Sigmoid colon (tissue), 4 donors: ENCODE measurements around the gene PCDHGB4.

Experiments used
- EP300 ChIP-seq, 4 donors: sonication (generic); formaldehyde crosslinking; IDR thresholded peaks; one replicate each; pipeline ENCODE4 v1.6.1; 2017; ENCODE audit warnings: antibody characterized with exemption in 4 of 4
- POLR2A ChIP-seq, 2 donors: fragments of 450-650 bp; IDR thresholded peaks; one replicate each; pipeline ENCODE4 v1.6.1; 2016; ENCODE audit warnings: antibody characterized with exemption in 2 of 2, mild to moderate bottlenecking in 2 of 2, moderate library complexity in 2 of 2
- POLR2AphosphoS5 ChIP-seq, 4 donors: sonication (generic); formaldehyde crosslinking; IDR thresholded peaks; one replicate each; pipeline ENCODE4 v1.6.1; 2017; ENCODE audit warnings: antibody characterized with exemption in 4 of 4
- TF ChIP-seq, protein P1 (sequence below), 4 experiments: fragments of 450-650 bp in 3 of 4; fragments of 200-600 bp in 1 of 4; IDR thresholded peaks; one replicate each; pipeline ENCODE4 v1.5.1; 2016 to 2019; ENCODE audit warnings: antibody characterized with exemption in 4 of 4, mild to moderate bottlenecking in 3 of 4, moderate library complexity in 2 of 4

DNA sequence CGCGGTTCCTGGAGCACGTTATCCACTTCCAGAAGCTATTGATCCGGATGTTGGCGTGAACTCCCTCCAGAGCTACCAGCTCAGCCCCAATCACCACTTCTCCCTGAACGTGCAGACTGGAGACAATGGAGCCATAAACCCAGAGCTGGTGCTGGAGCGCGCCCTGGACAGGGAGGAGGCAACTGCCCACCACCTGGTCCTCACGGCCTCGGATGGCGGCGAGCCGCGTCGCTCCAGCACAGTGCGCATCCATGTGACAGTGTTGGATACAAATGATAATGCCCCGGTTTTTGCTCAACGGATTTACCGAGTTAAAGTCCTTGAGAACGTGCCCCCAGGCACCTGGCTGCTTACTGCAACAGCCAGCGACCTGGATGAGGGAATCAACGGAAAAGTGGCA, 15.9 kb downstream of the PCDHGB4 start:
- TF ChIP-seq, protein P1, sequence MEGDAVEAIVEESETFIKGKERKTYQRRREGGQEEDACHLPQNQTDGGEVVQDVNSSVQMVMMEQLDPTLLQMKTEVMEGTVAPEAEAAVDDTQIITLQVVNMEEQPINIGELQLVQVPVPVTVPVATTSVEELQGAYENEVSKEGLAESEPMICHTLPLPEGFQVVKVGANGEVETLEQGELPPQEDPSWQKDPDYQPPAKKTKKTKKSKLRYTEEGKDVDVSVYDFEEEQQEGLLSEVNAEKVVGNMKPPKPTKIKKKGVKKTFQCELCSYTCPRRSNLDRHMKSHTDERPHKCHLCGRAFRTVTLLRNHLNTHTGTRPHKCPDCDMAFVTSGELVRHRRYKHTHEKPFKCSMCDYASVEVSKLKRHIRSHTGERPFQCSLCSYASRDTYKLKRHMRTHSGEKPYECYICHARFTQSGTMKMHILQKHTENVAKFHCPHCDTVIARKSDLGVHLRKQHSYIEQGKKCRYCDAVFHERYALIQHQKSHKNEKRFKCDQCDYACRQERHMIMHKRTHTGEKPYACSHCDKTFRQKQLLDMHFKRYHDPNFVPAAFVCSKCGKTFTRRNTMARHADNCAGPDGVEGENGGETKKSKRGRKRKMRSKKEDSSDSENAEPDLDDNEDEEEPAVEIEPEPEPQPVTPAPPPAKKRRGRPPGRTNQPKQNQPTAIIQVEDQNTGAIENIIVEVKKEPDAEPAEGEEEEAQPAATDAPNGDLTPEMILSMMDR (IDR thresholded peaks at IDR 0.05): no peak
- TF ChIP-seq POLR2A (IDR thresholded peaks at IDR 0.05) (no peak), EP300 (IDR thresholded peaks at IDR 0.05) (no peak), POLR2AphosphoS5 (IDR thresholded peaks at IDR 0.05) (no peak)
